Stomach (tissue), 4 donors: ENCODE measurements around the gene MND1.

Experiments used
- EP300 ChIP-seq: sonication (generic); formaldehyde crosslinking; IDR thresholded peaks from one replicate; pipeline ENCODE4 v1.6.1; 2017; ENCODE audit warnings: antibody characterized with exemption
- POLR2A ChIP-seq, 4 donors: fragments of 450-650 bp; IDR thresholded peaks; one replicate each; pipeline ENCODE4 v1.6.1; 2016; ENCODE audit warnings: antibody characterized with exemption in 4 of 4, control low read depth in 2 of 4, mild to moderate bottlenecking in 1 of 4, moderate library complexity in 1 of 4
- POLR2AphosphoS5 ChIP-seq, 3 donors: sonication (generic); formaldehyde crosslinking; IDR thresholded peaks; one replicate each; pipeline ENCODE4 v1.6.1; 2016; ENCODE audit warnings: antibody characterized with exemption in 3 of 3
- TF ChIP-seq, protein P1 (sequence below), 7 experiments: fragments of 450-650 bp in 4 of 7; fragments of 200-600 bp in 3 of 7; sonication (generic) in 3 of 7; IDR thresholded peaks; one replicate each; pipeline ENCODE4 v1.5.1; 2016 to 2019; ENCODE audit warnings: antibody characterized with exemption in 7 of 7, control low read depth in 2 of 7, mild to moderate bottlenecking in 1 of 7

DNA sequence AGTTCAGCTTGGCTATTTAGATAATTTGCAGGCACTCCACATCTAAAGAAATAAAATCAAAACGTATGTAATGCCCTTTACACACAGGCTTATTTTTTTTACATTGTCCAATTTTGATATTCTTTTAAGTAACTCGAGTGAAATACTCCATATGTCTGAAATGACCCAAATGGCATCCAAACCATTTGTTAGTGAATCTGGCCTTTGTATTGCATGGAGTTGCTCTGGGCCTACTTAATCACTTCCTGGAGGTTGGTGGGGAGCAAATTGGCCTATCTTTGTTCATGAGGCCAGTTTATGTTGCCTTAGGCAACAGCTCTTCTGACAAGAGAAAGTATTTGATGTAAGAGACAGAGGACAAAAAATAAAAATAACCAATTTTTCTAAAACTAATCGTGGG lies 74.1 kb downstream of the MND1 start:
- TF ChIP-seq, protein P1, sequence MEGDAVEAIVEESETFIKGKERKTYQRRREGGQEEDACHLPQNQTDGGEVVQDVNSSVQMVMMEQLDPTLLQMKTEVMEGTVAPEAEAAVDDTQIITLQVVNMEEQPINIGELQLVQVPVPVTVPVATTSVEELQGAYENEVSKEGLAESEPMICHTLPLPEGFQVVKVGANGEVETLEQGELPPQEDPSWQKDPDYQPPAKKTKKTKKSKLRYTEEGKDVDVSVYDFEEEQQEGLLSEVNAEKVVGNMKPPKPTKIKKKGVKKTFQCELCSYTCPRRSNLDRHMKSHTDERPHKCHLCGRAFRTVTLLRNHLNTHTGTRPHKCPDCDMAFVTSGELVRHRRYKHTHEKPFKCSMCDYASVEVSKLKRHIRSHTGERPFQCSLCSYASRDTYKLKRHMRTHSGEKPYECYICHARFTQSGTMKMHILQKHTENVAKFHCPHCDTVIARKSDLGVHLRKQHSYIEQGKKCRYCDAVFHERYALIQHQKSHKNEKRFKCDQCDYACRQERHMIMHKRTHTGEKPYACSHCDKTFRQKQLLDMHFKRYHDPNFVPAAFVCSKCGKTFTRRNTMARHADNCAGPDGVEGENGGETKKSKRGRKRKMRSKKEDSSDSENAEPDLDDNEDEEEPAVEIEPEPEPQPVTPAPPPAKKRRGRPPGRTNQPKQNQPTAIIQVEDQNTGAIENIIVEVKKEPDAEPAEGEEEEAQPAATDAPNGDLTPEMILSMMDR (IDR thresholded peaks at IDR 0.05) = no peak
- no peak for TF ChIP-seq POLR2A (IDR thresholded peaks at IDR 0.05)
- no peak for TF ChIP-seq EP300
- no peak for TF ChIP-seq POLR2AphosphoS5 (IDR thresholded peaks at IDR 0.05)
